B cell (primary cell): ENCODE data around the gene TRIM15. TPM values are rescaled to one million over a fixed set of nuclear protein-coding genes. Genes with fewer than 3 reads are reported as not detected.

Experiments used
- ATAC-seq: fragments of 200-7000 bp; cut with Tn5 transposase; one replicate; pipeline ENCODE4 v1.10.0; 2021; ENCODE audit warnings: low read depth, mild to moderate bottlenecking, moderate number of reproducible peaks, moderate library complexity
- CTCF ChIA-PET: fragments of 350-600 bp; sonication (Branson Sonifier 250); formaldehyde crosslinking; loops from one replicate; lab custom pipeline; 2021; ENCODE audit warnings: antibody characterized with exemption, inconsistent platforms; lab: Charles Lee
- POLR2A ChIA-PET: fragments of 350-600 bp; sonication (Branson Sonifier 250); formaldehyde crosslinking; loops from one replicate; lab custom pipeline; 2021; ENCODE audit warnings: antibody characterized with exemption; lab: Charles Lee
- DNase-seq: peaks from one replicate; pipeline ENCODE4 v3.0.0; 2013
- H2AFZ ChIP-seq: 2 replicates; pipeline ENCODE4 v1.6.1; 2012; ENCODE audit warnings: mild to moderate bottlenecking, low read depth, low read length; ENCODE audit not compliant: insufficient read depth, poor library complexity, severe bottlenecking
- H3K27ac ChIP-seq, 2 donors: 1 replicate in 1 of 2; 2 replicates in 1 of 2; pipeline ENCODE4 v1.5.1; 2012 to 2013; ENCODE audit warnings: low read length in 2 of 2, mild to moderate bottlenecking in 2 of 2, moderate library complexity in 1 of 2
- H3K27me3 ChIP-seq, 4 experiments: fragments of 200-600 bp in 1 of 4; sonication (generic) in 1 of 4; replicated peaks in 1 of 4; 1 replicate in 2 of 4; 2 replicates in 2 of 4; pipeline versions ENCODE4 v1.6.1 to v1.7.0; 2013 to 2016; ENCODE audit warnings: low read length in 3 of 4, mild to moderate bottlenecking in 2 of 4, mixed read lengths in 1 of 4, moderate library complexity in 1 of 4; ENCODE audit not compliant: insufficient read depth in 4 of 4, control insufficient read depth in 3 of 4; ENCODE audit errors: control extremely low read depth in 1 of 4
- H3K36me3 ChIP-seq, 2 experiments: replicated peaks in 1 of 2; 1 replicate in 1 of 2; 2 replicates in 1 of 2; pipeline versions ENCODE4 v1.6.1 to v1.7.1; 2013; ENCODE audit warnings: low read length in 1 of 2; ENCODE audit not compliant: insufficient read depth in 2 of 2, control insufficient read depth in 1 of 2; ENCODE audit errors: control extremely low read depth in 1 of 2, extremely low read depth in 1 of 2
- H3K4me1 ChIP-seq, 2 donors: fragments of 200-600 bp in 1 of 2; sonication (generic) in 1 of 2; 1 replicate in 1 of 2; 2 replicates in 1 of 2; pipeline versions ENCODE4 v1.5.1 to v1.6.1; 2013 to 2017; ENCODE audit warnings: low read length in 2 of 2; ENCODE audit not compliant: control insufficient read depth in 2 of 2, insufficient read depth in 2 of 2
- H3K4me2 ChIP-seq: replicated peaks from 2 replicates; pipeline ENCODE3; 2012; ENCODE audit warnings: mild to moderate bottlenecking, low read depth, low read length; ENCODE audit not compliant: poor library complexity, severe bottlenecking
- H3K4me3 ChIP-seq, 5 experiments: fragments of 200-600 bp in 1 of 5; sonication (generic) in 1 of 5; 1 replicate in 3 of 5; 2 replicates in 2 of 5; pipeline versions ENCODE4 v1.5.1 to v1.7.0; 2011 to 2016; ENCODE audit warnings: low read length in 4 of 5, mild to moderate bottlenecking in 4 of 5, low read depth in 2 of 5, control low read depth in 1 of 5, moderate library complexity in 1 of 5; ENCODE audit not compliant: insufficient read depth in 1 of 5; ENCODE audit errors: control extremely low read depth in 1 of 5, extremely low read depth in 1 of 5
- H3K79me2 ChIP-seq: fragments of 200-600 bp; sonication (generic); one replicate; pipeline ENCODE4 v1.6.0; 2016; ENCODE audit warnings: low read length; ENCODE audit not compliant: control insufficient read depth, insufficient read depth
- H3K9ac ChIP-seq: fragments of 200-600 bp; sonication (generic); 2 replicates; pipeline ENCODE4 v1.6.1; 2017; ENCODE audit warnings: mild to moderate bottlenecking, low read length, moderate library complexity
- H3K9me3 ChIP-seq, 3 donors: one replicate each; pipeline versions ENCODE4 v1.6.1 to v1.7.1; 2013; ENCODE audit warnings: low read length in 2 of 3; ENCODE audit not compliant: control insufficient read depth in 2 of 3, insufficient read depth in 1 of 3; ENCODE audit errors: control extremely low read depth in 1 of 3
- H4K20me1 ChIP-seq: 2 replicates; pipeline ENCODE4 v1.6.0; 2012; ENCODE audit warnings: mild to moderate bottlenecking, low read length; ENCODE audit not compliant: insufficient read depth, control insufficient read depth, poor library complexity, severe bottlenecking
- H3K27ac Mint-ChIP-seq: one replicate; pipeline ENCODE4 v1.8.0; 2021; ENCODE audit warnings: mixed read lengths
- H3K27me3 Mint-ChIP-seq: one replicate; pipeline ENCODE4 v1.8.0; 2021; ENCODE audit warnings: mixed read lengths
- H3K4me1 Mint-ChIP-seq: one replicate; pipeline ENCODE4 v1.8.0; 2021; ENCODE audit warnings: mixed read lengths
- H3K4me3 Mint-ChIP-seq: one replicate; pipeline ENCODE4 v1.8.0; 2021; ENCODE audit warnings: mixed read lengths
- H3K9me3 Mint-ChIP-seq: one replicate; pipeline ENCODE4 v1.8.0; 2022; ENCODE audit warnings: mixed read lengths; ENCODE audit not compliant: insufficient read depth
- CTCF ChIP-seq: fragments of 200-600 bp; IDR thresholded peaks from one replicate; pipeline ENCODE4 v1.8.0; 2022; ENCODE audit warnings: antibody characterized with exemption, mild to moderate bottlenecking
- EZH2 ChIP-seq: IDR thresholded peaks from 2 replicates; pipeline ENCODE4 v1.6.1; 2012; ENCODE audit warnings: borderline replicate concordance, low read depth, mild to moderate bottlenecking, moderate library complexity, low read length; ENCODE audit not compliant: insufficient read depth, poor library complexity, severe bottlenecking
- WGBS: methylation state at CpG from one replicate; pipeline ENCODE4 v1.1.5; 2013; ENCODE audit warnings: missing lambda C conversion rate; ENCODE audit not compliant: insufficient coverage; 5-methylcytosine and 5-hydroxymethylcytosine counted together
- intact Hi-C: fragments of 100-400 bp; cut with micrococcal nuclease; formaldehyde crosslinking; loops from one replicate; pipeline ENCODE4 v1.10.0; 2022
- polyA plus RNA-seq: library from polyadenylated mRNA; depleted of rRNA; stranded (reverse); fragments of >200 nt; gene quantifications from 2 replicates; pipeline ENCODE4 v1.2.3, GENCODE V29; 2012
- total RNA-seq, 2 donors: library from RNA; stranded (reverse); fragments of 120-200 nt in 1 of 2; gene quantifications; 1 replicate in 1 of 2; 2 replicates in 1 of 2; pipeline versions ENCODE4 v1.2.3 to v1.2.4, GENCODE V29; 2013 to 2022

Gene TRIM15
- total and polyA plus RNA-seq, 2 donors (not counting 1 experiment from before 2014, with no cell fraction given): not detected

DNA sequence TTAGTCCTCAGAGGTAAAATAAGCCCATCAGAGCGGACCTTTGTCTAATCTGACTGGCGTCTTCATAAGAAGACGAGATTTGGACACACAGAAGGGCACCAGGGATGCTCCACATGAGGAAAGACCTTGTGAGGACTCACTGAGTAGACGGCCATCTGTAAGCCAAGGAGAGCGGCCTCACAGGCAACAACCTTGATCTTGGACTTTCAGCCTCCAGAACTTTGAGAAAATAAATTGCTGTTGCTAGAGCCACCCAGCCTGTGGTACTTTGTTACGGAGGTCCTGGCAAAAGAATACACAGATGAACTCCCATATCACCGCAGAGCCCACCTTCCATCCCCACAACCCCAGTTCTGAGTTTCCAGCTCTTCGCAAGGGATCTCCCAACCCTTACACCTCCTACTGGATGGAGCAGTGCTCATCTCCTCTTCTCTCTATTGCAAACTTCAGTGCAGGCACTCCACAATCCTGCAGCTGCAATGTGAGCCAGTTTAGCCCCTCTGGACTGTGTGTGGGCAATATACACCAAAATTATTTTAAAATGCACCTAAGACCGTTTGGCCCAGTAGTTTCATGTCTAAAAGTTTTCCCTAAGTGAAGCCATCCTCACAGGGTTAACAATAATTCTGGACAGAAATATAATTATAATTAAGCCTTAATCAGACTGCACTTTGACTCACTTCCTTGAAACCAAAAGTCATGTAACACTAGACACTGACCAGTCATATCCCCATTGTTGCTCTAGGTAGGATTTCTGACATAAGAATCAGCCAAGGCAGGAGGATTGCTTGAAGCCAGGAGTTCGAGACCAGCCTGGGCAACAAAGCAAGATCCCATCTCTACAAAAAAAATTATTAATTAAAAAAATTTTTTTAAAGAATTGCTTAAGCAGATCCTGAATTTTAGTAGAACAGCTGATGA lies 41.6 kb upstream of the TRIM15 start:
- Histone ChIP-seq H2AFZ (no peak overlapping the region), H3K9me3 (no peaks in the 10 kb centered on the region), H4K20me1 (no peaks in the 10 kb centered on the region), H3K36me3 (no peaks in the 10 kb centered on the region), H3K27me3 (peaks cover 0 to 15% (median 4%) of the 10 kb centered on the region in 4 experiments), H3K9ac (no peak overlapping the region), H3K4me1 (no peaks in the 10 kb centered on the region), H3K27ac (no peak overlapping the region), H3K4me2 (no peak overlapping the region), H3K79me2 (no peaks in the 10 kb centered on the region), H3K4me3 (no peak overlapping the region)
- no peak for TF ChIP-seq CTCF
- TF ChIP-seq EZH2: no peak
- intact Hi-C loops: no loop called here
- no peak for ATAC-seq
- peaks cover 42% of the 10 kb centered on the region for H3K27me3 Mint-ChIP-seq
- no peaks in the 10 kb centered on the region for H3K9me3 Mint-ChIP-seq
- H3K4me1 Mint-ChIP-seq: no peaks in the 10 kb centered on the region
- 96% methylated on average over 8 of the region's 10 CpGs for WGBS
- H3K27ac Mint-ChIP-seq: no peak overlapping the region
- CTCF ChIA-PET: interaction anchor here (3.6 to 4.3 kb wide), 2 partner anchors 11 to 19 kb away, joined by 22 read pairs; no protein-coding TSS in a partner anchor
- POLR2A ChIA-PET: no interaction called here
- no peak overlapping the region for H3K4me3 Mint-ChIP-seq
- no peak for DNase-seq

DNA sequence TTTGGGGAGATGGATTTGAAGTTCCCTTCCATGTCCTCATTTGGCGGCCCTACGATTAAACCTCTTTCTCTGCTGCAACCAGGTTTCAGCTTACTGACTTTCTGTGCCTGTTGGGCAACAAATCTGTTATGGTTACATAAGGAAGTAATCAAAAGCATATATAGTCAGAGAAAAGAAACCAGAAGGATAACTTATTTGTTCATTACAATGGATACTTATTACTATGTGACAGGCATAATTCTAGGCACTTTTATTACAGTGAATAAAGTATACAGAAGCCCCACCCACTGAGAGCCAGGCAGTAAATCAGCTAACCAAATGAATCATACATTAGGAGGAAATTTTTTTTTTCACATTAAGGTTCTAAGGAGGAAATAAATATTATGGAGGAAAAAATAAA lies 40.8 kb upstream of the TRIM15 start:
- Histone ChIP-seq H3K9ac (no peak overlapping the region), H4K20me1 (no peaks in the 10 kb centered on the region), H3K79me2 (no peaks in the 10 kb centered on the region), H3K4me2 (no peak overlapping the region), H3K27me3 (peaks cover 0 to 19% (median 7%) of the 10 kb centered on the region in 4 experiments), H2AFZ (no peak overlapping the region), H3K4me3 (no peak overlapping the region), H3K36me3 (no peaks in the 10 kb centered on the region), H3K9me3 (peaks cover 0 to under 1% (median 0%) of the 10 kb centered on the region in 3 donors), H3K27ac (no peak overlapping the region), H3K4me1 (peaks cover 2% of the 10 kb centered on the region in 2 donors)
- POLR2A ChIA-PET: no interaction called here
- no peaks in the 10 kb centered on the region for H3K9me3 Mint-ChIP-seq
- ATAC-seq: no peak
- intact Hi-C loops: no loop called here
- H3K4me3 Mint-ChIP-seq: no peak overlapping the region
- peaks cover 47% of the 10 kb centered on the region for H3K27me3 Mint-ChIP-seq
- no peak for DNase-seq
- TF ChIP-seq CTCF (no peak), EZH2 (no peak)
- no CpG with 5 or more reads among the region's 2 CpGs for WGBS
- no peak overlapping the region for H3K27ac Mint-ChIP-seq
- H3K4me1 Mint-ChIP-seq: peaks cover 4% of the 10 kb centered on the region
- CTCF ChIA-PET: interaction anchor here (3.6 to 4.3 kb wide), 2 partner anchors 10 to 20 kb away, joined by 22 read pairs; no protein-coding TSS in a partner anchor
